Kidney (tissue), 14 donors: Measurements from ENCODE around the gene CNBP. TPM values are rescaled to one million over a fixed set of nuclear protein-coding genes. Genes with fewer than 3 reads are reported as not detected.

Experiments
- DNase-seq, 5 donors: peaks; one replicate each; pipeline ENCODE4 v3.0.0-alpha.2; 2013 to 2020
- FAIRE-seq: peaks from 2 replicates; lab custom pipeline; 2012; peaks lifted over from hg19 to GRCh38; lab: Jason Lieb, UNC
- H3K27ac ChIP-seq, 2 donors: one replicate each; pipeline ENCODE4 v1.7.0; 2013; ENCODE audit warnings: low read depth in 2 of 2, low read length in 2 of 2, inconsistent platforms in 1 of 2
- H3K27me3 ChIP-seq: one replicate; pipeline ENCODE4 v1.7.1; 2013; ENCODE audit warnings: low read length, inconsistent platforms; ENCODE audit not compliant: control insufficient read depth, insufficient read depth
- H3K36me3 ChIP-seq, 3 donors: one replicate each; pipeline versions ENCODE4 v1.7.0 to v1.7.1; 2013; ENCODE audit warnings: low read length in 3 of 3, control low read depth in 1 of 3, inconsistent platforms in 1 of 3; ENCODE audit not compliant: insufficient read depth in 3 of 3, control insufficient read depth in 2 of 3
- H3K4me1 ChIP-seq, 3 donors: one replicate each; pipeline versions ENCODE4 v1.7.0 to v1.7.1; 2013; ENCODE audit warnings: low read length in 3 of 3, inconsistent platforms in 1 of 3, low read depth in 1 of 3; ENCODE audit not compliant: control insufficient read depth in 2 of 3, insufficient read depth in 2 of 3
- H3K4me3 ChIP-seq, 3 donors: one replicate each; pipeline versions ENCODE4 v1.7.0 to v1.8.1; 2013; ENCODE audit warnings: low read length in 3 of 3, control low read depth in 1 of 3, inconsistent platforms in 1 of 3
- H3K9ac ChIP-seq, 3 donors: one replicate each; pipeline versions ENCODE4 v1.7.0 to v1.7.1; 2013; ENCODE audit warnings: low read length in 3 of 3, control low read depth in 1 of 3, inconsistent platforms in 1 of 3
- H3K9me3 ChIP-seq, 3 donors: one replicate each; pipeline versions ENCODE4 v1.7.0 to v1.7.1; 2013; ENCODE audit warnings: low read length in 3 of 3, control low read depth in 1 of 3, inconsistent platforms in 1 of 3; ENCODE audit not compliant: control insufficient read depth in 2 of 3, insufficient read depth in 1 of 3
- intact Hi-C: fragments of 100-400 bp; cut with DNase I; formaldehyde crosslinking; loops from one replicate; pipeline ENCODE4 v1.11.1; 2022
- polyA plus RNA-seq: library from polyadenylated mRNA; stranded (reverse); fragments of 350-450 nt; fragmentation: Illumina TruSeq; extraction: RNeasy Lipid Tissue Mini Kit (QIAGEN cat#74804); gene quantifications from one replicate; pipeline ENCODE4 v1.2.3, GENCODE V29; 2014; ENCODE audit warnings: low read depth, low replicate concordance; ENCODE audit not compliant: insufficient read depth
- total RNA-seq: library from RNA; stranded (reverse); fragmentation: NEBNext Ultra II Directional; extraction: Animal tissue kit (Norgen Biotek cat#: 25700); gene quantifications from one replicate; pipeline ENCODE4 v1.2.1, GENCODE V29; 2021
- TF ChIP-seq, protein P1 (sequence below): IDR thresholded peaks from 3 replicates; pipeline ENCODE4 v1.5.1; 2012; ENCODE audit warnings: mild to moderate bottlenecking, moderate library complexity, borderline replicate concordance; ENCODE audit not compliant: insufficient read depth; ENCODE audit errors: extremely low read depth
- donor health status: control.
- donor health status: control.
- donor health status: control.
- donor health status: control.
- donor health status: control.
- donor health status: DM: yes; HTN: yes; CAD: no.
- donor health status: Normal renal cell carcinoma (clear cell type).

Gene CNBP
- total and polyA plus RNA-seq, 2 donors from 2014 or later = 267 to 309 TPM

DNA sequence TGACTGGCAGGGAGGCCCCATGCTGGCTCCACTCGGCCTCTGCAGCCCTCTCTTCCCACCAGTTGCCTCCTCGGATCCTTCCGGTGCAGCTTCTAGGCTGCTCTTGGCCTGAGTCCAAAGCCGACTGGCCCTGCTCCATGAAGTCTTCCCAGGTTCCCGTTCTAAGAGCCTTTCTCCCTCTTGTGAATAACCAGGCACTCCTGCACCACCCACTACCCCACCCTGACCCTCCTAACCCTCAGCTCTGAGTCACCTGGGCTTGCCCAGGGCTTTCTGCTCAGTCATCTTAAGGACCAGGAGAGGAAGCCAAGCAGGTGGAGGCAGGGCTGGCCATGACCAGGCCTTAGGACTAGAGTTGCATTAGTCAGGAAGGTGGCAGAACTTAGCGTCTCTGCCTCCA is 28.1 kb upstream of the CNBP start:
- Histone ChIP-seq H3K36me3 (no peaks in the 10 kb centered on the region), H3K4me3 (no peak overlapping the region), H3K9me3 (no peaks in the 10 kb centered on the region), H3K4me1 (no peaks in the 10 kb centered on the region), H3K27ac (no peak overlapping the region), H3K9ac (no peak overlapping the region), H3K27me3 (no peaks in the 10 kb centered on the region)
- TF ChIP-seq, protein P1, sequence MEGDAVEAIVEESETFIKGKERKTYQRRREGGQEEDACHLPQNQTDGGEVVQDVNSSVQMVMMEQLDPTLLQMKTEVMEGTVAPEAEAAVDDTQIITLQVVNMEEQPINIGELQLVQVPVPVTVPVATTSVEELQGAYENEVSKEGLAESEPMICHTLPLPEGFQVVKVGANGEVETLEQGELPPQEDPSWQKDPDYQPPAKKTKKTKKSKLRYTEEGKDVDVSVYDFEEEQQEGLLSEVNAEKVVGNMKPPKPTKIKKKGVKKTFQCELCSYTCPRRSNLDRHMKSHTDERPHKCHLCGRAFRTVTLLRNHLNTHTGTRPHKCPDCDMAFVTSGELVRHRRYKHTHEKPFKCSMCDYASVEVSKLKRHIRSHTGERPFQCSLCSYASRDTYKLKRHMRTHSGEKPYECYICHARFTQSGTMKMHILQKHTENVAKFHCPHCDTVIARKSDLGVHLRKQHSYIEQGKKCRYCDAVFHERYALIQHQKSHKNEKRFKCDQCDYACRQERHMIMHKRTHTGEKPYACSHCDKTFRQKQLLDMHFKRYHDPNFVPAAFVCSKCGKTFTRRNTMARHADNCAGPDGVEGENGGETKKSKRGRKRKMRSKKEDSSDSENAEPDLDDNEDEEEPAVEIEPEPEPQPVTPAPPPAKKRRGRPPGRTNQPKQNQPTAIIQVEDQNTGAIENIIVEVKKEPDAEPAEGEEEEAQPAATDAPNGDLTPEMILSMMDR = no peak
- FAIRE-seq = no peak
- intact Hi-C loops = no loop called here
- DNase-seq = peak in 2 of 5 donors; percentile 41 to 94

DNA sequence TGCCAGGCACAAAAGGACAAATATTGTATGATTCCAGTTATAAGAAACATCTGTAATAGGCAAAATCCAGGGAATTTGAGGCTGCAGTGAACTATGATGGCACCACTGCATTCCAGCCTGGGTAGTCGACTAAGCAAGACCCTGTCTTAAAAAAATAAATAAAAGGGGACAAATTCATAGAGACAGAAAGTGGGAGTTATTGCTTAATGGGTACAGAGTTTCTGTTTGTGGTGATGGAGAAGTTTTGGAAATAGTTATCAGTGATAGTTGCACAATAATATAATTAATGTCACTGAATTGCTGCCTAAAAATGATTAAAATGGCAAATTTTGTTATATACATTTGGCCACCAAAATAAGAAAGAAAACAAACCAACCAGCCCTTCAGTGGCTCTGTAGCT is 27.6 kb upstream of the CNBP start:
- TF ChIP-seq, protein P1 = no peak
- Histone ChIP-seq H3K36me3 (no peaks in the 10 kb centered on the region), H3K4me1 (no peaks in the 10 kb centered on the region), H3K27ac (no peak overlapping the region), H3K4me3 (no peak overlapping the region), H3K9me3 (no peaks in the 10 kb centered on the region), H3K9ac (no peak overlapping the region), H3K27me3 (no peaks in the 10 kb centered on the region)
- intact Hi-C loops = no loop called here
- no peak for DNase-seq
- FAIRE-seq = no peak

DNA sequence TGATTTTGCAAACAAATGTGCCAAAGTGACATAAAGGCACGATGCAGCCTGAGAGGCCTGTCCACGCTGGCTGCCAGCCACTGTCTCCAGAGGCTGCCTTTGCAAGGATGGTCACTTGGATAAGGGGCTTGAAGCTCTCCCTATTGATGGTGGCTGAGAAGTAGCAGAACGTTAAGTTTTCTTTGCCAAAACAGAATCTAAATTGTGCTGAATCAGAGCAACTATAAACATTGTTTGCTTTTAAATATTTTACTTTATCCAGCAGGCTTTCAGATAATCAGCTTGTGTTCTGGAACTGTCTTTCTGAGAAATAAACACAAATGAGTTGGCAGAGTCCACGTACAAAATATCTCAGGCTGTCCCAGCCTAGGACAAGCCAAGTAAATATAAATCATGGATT is 23.8 kb upstream of the CNBP start:
- intact Hi-C loops = no loop called here
- no peak overlapping the region for H3K27ac ChIP-seq

More for the DNA sequence above, 23.8 kb upstream of the CNBP start:
- Histone ChIP-seq H3K9me3 (no peaks in the 10 kb centered on the region), H3K27me3 (no peaks in the 10 kb centered on the region), H3K36me3 (no peaks in the 10 kb centered on the region), H3K9ac (no peak overlapping the region), H3K4me1 (no peaks in the 10 kb centered on the region), H3K4me3 (no peak overlapping the region)
- TF ChIP-seq, protein P1 = no peak
- FAIRE-seq (no peak), DNase-seq (peak in 2 of 5 donors; percentile 25 to 74)
